ENCODE data around the gene GINS2.

DNA sequence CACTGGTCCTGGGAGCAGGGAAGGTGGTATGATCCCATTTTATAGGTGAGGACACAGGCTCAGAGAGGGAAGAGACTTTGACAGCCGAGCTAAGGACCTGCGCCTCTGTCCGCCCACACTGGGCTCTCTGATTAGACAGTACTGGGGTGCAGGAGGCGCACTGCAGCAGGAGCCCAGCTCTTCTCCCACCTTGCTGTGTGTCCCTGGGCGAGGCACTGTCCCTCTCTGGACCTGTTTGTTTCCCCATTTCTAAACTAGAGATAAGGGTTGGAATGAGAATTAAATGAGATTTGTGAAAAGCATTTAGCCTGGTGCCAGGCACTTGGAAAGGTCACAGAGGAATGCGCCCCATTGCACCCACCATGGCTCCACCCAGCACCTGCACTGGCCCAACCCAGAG is 19.6 kb upstream of the GINS2 start:
- TF ChIP-seq ZFP3 (CRISPR knock-in tag; IDR thresholded peaks at IDR 0.05), result no peak
- no peak for TF ChIP-seq PPARA (CRISPR knock-in tag; IDR thresholded peaks at IDR 0.05; ENCODE audit: borderline replicate concordance)
- no peak for TF ChIP-seq ARNTL (CRISPR knock-in tag; IDR thresholded peaks at IDR 0.05; ENCODE audit: borderline replicate concordance, low read depth)
- no peak for TF ChIP-seq TOX (CRISPR knock-in tag; IDR thresholded peaks at IDR 0.05; ENCODE audit: borderline replicate concordance)
- no peak for TF ChIP-seq TCF4 (CRISPR knock-in tag; IDR thresholded peaks at IDR 0.05; ENCODE audit: borderline replicate concordance)
- TF ChIP-seq, protein P1, sequence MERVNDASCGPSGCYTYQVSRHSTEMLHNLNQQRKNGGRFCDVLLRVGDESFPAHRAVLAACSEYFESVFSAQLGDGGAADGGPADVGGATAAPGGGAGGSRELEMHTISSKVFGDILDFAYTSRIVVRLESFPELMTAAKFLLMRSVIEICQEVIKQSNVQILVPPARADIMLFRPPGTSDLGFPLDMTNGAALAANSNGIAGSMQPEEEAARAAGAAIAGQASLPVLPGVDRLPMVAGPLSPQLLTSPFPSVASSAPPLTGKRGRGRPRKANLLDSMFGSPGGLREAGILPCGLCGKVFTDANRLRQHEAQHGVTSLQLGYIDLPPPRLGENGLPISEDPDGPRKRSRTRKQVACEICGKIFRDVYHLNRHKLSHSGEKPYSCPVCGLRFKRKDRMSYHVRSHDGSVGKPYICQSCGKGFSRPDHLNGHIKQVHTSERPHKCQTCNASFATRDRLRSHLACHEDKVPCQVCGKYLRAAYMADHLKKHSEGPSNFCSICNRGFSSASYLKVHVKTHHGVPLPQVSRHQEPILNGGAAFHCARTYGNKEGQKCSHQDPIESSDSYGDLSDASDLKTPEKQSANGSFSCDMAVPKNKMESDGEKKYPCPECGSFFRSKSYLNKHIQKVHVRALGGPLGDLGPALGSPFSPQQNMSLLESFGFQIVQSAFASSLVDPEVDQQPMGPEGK (CRISPR knock-in tag; IDR thresholded peaks at IDR 0.05; ENCODE audit: borderline replicate concordance), result no peak
- no peak for TF ChIP-seq OSR1 (CRISPR knock-in tag; IDR thresholded peaks at IDR 0.05)
- no peak for TF ChIP-seq BACH2 (CRISPR knock-in tag; IDR thresholded peaks at IDR 0.05; ENCODE audit: borderline replicate concordance)
- TF ChIP-seq SNAI2 (CRISPR knock-in tag; IDR thresholded peaks at IDR 0.05), result no peak
- TF ChIP-seq ZNF70 (CRISPR knock-in tag; IDR thresholded peaks at IDR 0.05), result no peak
- TF ChIP-seq, protein P2, sequence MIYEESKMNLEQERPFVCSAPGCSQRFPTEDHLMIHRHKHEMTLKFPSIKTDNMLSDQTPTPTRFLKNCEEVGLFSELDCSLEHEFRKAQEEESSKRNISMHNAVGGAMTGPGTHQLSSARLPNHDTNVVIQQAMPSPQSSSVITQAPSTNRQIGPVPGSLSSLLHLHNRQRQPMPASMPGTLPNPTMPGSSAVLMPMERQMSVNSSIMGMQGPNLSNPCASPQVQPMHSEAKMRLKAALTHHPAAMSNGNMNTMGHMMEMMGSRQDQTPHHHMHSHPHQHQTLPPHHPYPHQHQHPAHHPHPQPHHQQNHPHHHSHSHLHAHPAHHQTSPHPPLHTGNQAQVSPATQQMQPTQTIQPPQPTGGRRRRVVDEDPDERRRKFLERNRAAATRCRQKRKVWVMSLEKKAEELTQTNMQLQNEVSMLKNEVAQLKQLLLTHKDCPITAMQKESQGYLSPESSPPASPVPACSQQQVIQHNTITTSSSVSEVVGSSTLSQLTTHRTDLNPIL (CRISPR knock-in tag; IDR thresholded peaks at IDR 0.05; ENCODE audit: low read depth), result no peak
- TF ChIP-seq ZNF8 (CRISPR knock-in tag; IDR thresholded peaks at IDR 0.05), result no peak
- TF ChIP-seq GLIS3 (CRISPR knock-in tag; IDR thresholded peaks at IDR 0.05), result no peak
- TF ChIP-seq ESRRG (CRISPR knock-in tag; IDR thresholded peaks at IDR 0.05), result no peak
